CD4-positive, alpha-beta T cell treated with Interleukin-17A for 1 hour (primary cell): ENCODE data around the gene IKZF3.
"Not testable (repeated sequence)": the region's sequence is repeated elsewhere in the genome, so short reads cannot be mapped to it uniquely, and the experiment has no call there.

Experiments
- DNase-seq: peaks from one replicate; pipeline ENCODE4 v3.0.0-alpha.2; 2020

Gene IKZF3

GRCh38 chr17:39754161-39754957 is 109.8 kb downstream of the IKZF3 start:
- peak; percentile 98 for DNase-seq

DNA sequence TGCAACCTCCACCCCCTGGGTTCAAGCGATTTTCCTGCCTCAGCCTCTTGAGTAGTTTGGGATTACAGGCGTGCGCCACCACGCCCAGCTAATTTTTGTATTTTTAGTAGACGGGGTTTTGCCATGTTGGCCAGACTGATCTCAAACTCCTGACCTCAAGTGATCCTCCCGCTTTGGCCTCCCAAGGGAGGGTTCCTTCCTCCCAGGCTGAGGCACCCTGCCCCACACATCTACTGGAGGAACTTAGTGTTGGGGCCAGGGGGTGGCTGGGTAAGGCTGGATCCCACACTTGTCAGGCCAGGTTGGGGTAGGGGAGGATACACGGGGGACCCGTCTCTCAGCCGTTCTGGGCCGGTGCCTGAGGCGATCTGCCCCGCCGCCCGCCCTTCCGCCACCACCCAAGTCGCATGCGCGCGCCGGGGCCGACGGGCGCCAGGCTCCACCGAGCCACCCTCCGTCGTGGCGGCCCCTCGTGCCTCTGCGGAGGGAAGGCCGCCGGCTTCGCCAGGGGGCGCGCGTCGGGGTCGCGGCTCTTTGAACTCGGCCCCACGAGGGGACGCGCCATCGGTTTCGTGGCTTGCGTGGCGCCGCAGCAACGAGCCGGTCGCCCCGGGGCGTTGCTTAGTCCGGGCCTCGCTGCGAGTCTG is 110.5 kb downstream of the IKZF3 start:
- no peak for DNase-seq

GRCh38 chr17:39752241-39752881 is 111.8 kb downstream of the IKZF3 start:
- DNase-seq = no peak

GRCh38 chr17:39751637-39752036 is 112.5 kb downstream of the IKZF3 start:
- no peak for DNase-seq

DNA sequence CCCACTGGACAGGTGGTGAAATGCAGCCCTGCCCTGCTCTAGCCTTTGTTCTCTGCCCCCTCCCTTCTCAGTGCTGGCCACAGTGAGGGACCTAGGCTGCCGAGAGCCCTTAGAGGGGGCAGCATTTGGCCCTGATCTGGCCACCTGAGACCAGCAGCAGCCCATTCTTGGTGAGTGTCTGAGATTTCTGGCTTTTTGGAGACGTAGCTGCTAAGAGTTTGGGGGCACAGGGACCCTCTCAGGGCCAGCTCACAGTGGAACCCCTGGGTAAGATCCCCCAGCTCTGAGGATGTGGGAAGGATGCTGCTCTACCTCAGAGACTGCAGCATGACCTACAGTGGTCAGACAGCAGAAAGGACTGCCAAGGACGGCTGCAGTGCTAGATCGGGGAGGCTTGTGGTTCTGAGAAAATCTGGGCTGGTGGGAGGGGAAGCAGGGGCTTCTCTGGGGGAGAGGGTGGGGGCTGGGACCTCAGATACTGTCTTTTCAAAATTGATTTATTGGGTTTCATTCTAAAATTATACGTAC is 113.0 kb downstream of the IKZF3 start:
- no peak for DNase-seq

GRCh38 chr17:39750131-39751015 is 113.7 kb downstream of the IKZF3 start:
- DNase-seq = no peak

DNA sequence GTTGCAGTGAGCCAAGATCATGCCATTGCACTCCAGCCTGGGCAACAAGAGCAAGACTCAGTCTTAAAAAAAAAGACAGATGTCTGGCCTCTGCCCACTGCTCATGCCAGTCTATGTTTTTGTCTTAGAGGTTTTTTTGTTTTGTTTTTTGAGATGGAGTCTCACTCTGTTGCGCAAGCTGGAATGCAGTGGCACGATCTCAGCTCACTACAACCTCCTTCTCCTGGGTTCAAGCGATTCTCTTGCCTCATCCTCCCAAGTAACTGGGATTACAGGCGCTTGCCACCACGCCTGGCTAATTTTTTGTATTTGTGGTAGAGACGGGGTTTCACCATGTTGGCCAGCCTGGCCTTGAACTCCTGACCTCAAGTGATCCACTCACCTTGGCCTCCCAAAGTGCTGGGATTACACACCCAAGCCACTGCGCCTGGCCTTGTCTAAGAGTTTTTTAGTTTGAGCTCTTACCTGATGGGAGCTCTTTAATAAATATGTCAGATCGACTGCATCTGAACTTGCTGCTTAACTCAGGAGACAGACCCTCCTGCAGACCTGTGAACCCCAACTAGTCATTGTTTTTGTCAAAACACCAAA is 115.6 kb downstream of the IKZF3 start:
- DNase-seq = not testable (repeated sequence)

- no peak for DNase-seq
Observed at GRCh38 chr17:39747745-39748144, 116.4 kb downstream of the IKZF3 start.

DNA sequence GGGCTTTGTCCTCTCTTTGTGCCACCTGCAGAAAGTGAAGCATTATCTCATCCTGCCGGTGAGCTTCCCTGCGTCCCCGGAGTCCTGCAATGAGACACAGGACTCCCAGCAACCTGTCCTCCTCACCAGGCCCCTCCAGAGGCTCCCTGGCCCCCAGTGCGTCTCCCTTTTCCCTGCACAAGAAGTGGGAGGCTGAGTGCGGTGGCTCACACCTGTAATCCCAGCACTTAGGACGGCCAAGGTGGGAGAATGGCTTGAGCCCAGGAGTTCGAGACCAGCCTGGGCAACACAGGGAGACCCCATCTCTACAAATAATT is 118.0 kb downstream of the IKZF3 start:
- no peak for DNase-seq

GRCh38 chr17:39745335-39746144 is 118.6 kb downstream of the IKZF3 start:
- no peak for DNase-seq

DNA sequence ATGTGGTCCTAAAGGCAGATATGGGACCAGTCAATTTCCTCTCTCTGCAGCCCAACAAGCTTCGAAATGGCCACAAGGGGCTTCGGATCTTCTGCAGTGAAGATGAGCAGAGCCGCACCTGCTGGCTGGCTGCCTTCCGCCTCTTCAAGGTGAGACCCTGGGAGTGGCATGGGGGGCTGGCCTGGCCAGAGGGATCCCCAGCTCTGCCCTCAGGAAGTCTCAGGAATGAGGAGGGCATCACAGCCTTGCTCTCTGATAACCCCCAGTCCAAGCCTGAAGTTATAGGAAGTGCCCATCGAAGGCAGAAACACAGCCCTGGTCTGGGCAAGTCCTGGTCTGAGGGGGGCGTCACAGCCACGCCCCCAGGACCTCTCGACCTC is 119.3 kb downstream of the IKZF3 start:
- no peak for DNase-seq

DNA sequence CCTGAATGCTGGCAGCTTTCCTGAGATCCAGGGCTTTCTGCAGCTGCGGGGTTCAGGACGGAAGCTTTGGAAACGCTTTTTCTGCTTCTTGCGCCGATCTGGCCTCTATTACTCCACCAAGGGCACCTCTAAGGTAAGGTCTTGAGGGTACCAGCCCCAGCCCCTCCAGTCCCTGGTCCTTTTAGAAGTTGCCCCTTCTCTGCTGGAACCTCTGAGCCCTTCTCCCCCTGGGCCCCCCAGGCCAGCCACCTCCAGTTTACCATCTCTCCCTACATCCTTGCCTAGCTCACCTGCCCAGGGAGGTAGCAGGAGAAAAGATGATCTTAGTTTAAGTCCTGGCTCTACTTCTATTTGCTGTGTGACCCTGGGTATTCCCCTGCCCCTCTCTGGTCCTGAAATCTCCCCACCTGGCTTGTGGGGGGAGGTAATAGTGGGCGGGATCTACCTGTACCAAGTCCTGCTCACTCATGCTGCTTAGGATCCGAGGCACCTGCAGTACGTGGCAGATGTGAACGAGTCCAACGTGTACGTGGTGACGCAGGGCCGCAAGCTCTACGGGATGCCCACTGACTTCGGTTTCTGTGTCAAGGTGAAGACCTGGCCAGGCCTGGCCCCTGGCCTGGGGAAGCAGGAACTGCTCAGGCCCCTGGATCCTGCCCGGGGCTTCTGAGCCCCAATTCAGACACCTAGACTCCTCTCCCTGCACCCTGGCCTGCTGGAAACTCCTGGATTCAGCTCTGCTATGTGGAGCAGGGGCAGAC is 119.9 kb downstream of the IKZF3 start:
- no peak for DNase-seq

DNA sequence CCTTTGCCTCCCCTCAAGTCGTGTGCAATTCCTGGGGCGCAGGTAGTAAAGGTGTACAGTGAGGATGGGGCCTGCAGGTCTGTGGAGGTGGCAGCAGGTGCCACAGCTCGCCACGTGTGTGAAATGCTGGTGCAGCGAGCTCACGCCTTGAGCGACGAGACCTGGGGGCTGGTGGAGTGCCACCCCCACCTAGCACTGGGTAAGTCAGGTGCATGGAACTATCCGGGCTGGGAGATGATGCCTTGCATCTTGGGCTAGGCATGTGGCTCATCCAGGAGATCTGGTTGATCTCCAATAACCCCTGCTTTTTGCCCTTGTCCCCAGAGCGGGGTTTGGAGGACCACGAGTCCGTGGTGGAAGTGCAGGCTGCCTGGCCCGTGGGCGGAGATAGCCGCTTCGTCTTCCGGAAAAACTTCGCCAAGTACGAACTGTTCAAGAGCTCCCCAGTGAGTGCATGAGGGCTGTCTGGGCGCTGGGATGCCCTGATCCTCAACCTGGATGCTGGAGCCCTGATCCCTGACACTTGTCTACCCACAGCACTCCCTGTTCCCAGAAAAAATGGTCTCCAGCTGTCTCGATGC is 121.2 kb downstream of the IKZF3 start:
- DNase-seq = no peak

- DNase-seq = no peak
Observed at GRCh38 chr17:39742126-39742855, 121.8 kb downstream of the IKZF3 start.

DNA sequence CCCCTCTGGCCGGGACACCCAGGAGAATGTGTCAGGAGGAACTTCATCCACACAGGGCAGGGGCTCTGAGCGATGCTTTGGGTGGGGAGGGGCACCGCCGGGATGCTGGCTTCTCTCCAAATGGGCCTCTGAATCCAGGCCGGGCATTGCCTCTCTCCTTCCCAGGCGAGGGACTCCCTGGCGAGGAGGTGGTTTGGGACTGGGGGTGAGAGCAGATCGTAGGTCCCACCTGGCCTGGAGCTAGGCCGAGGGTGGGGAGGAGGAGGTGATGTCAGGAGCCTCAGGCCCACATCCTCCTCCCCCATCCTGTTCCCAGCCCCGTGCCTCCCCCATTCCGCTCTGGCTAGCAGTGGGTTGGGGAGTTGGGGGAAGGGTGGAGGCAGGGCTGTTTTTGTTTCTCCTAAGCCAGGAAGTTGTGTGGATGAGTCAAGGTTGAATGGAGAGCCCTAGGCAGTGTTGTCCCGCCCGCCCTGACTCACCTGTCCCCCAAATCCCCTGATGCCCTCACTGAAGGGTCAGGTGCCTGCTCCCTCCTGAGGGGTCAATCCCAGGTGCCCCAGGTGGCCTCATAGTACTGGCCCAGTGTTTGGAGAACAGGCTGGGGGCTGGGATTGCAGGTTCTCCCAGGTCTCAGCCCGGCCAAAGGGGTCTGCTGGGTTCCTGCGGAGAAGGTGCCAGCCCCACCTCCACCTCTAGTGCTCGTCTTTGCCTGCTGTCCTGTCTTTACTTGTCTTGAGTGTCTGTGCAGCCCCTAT is 123.6 kb downstream of the IKZF3 start:
- DNase-seq = no peak

- no peak for DNase-seq
Observed at GRCh38 chr17:39739885-39740356, 124.2 kb downstream of the IKZF3 start.

- no peak for DNase-seq
Observed at GRCh38 chr17:39738983-39739884, 124.9 kb downstream of the IKZF3 start.

- DNase-seq = peak; percentile 66
Observed at GRCh38 chr17:39738568-39738901, 125.6 kb downstream of the IKZF3 start.
